Liver (tissue), 9 donors: ENCODE data around the gene MAP3K20. TPM values are rescaled to one million over a fixed set of nuclear protein-coding genes. Genes with fewer than 3 reads are reported as not detected.

Experiments used
- DNase-seq: peaks from one replicate; pipeline ENCODE4 v3.0.0-alpha.2; 2017; ENCODE audit warnings: low spot score
- H3K27ac ChIP-seq, 2 donors: one replicate each; pipeline ENCODE4 v1.7.0; 2013; ENCODE audit warnings: inconsistent platforms in 2 of 2, low read length in 2 of 2, control low read depth in 1 of 2, low read depth in 1 of 2, mild to moderate bottlenecking in 1 of 2
- H3K27me3 ChIP-seq, 4 donors: one replicate each; pipeline versions ENCODE4 v1.6.1 to v1.7.0; 2013; ENCODE audit warnings: low read length in 3 of 4, inconsistent platforms in 1 of 4, mild to moderate bottlenecking in 1 of 4, moderate library complexity in 1 of 4; ENCODE audit not compliant: control insufficient read depth in 4 of 4, insufficient read depth in 4 of 4
- H3K36me3 ChIP-seq, 4 donors: one replicate each; pipeline versions ENCODE4 v1.6.1 to v1.7.0; 2013; ENCODE audit warnings: low read length in 3 of 4, mild to moderate bottlenecking in 3 of 4, low read depth in 1 of 4, moderate library complexity in 1 of 4; ENCODE audit not compliant: control insufficient read depth in 4 of 4, insufficient read depth in 3 of 4
- H3K4me1 ChIP-seq, 4 donors: one replicate each; pipeline versions ENCODE4 v1.6.1 to v1.7.0; 2013; ENCODE audit warnings: low read length in 3 of 4, mild to moderate bottlenecking in 3 of 4, moderate library complexity in 1 of 4; ENCODE audit not compliant: control insufficient read depth in 4 of 4, insufficient read depth in 4 of 4
- H3K4me3 ChIP-seq, 3 donors: one replicate each; pipeline versions ENCODE4 v1.6.1 to v1.7.0; 2013; ENCODE audit warnings: low read length in 3 of 3, control low read depth in 1 of 3, low read depth in 1 of 3, mild to moderate bottlenecking in 1 of 3
- H3K9ac ChIP-seq, 2 donors: one replicate each; pipeline ENCODE4 v1.7.0; 2013; ENCODE audit warnings: low read length in 2 of 2, mild to moderate bottlenecking in 2 of 2, moderate library complexity in 2 of 2, control low read depth in 1 of 2, low read depth in 1 of 2
- H3K9me3 ChIP-seq, 4 donors: one replicate each; pipeline versions ENCODE4 v1.6.1 to v1.7.0; 2013; ENCODE audit warnings: low read length in 3 of 4; ENCODE audit not compliant: control insufficient read depth in 4 of 4
- ATF3 ChIP-seq: IDR thresholded peaks from 2 replicates; pipeline ENCODE4 v1.6.1; 2016; ENCODE audit warnings: antibody characterized with exemption
- CTCF ChIP-seq: fragments of 150-350 bp; IDR thresholded peaks from 2 replicates; pipeline ENCODE4 v1.5.1; 2017; ENCODE audit warnings: improper control_type of control experiment, low read depth, low read length; ENCODE audit not compliant: missing input control
- EGR1 ChIP-seq, 2 donors: IDR thresholded peaks; 2 replicates each; pipeline ENCODE4 v1.6.1; 2016 to 2018; ENCODE audit warnings: antibody characterized with exemption in 2 of 2, low read depth in 2 of 2
- FOXA1 ChIP-seq: IDR thresholded peaks from 2 replicates; pipeline ENCODE4 v1.6.1; 2016; ENCODE audit warnings: antibody characterized with exemption
- FOXA2 ChIP-seq: IDR thresholded peaks from 2 replicates; pipeline ENCODE4 v1.6.1; 2016; ENCODE audit warnings: antibody characterized with exemption
- GABPA ChIP-seq, 2 donors: IDR thresholded peaks in 1 of 2; conservative IDR thresholded peaks in 1 of 2; 2 replicates each; pipeline ENCODE4 v1.6.1; 2016; ENCODE audit warnings: antibody characterized with exemption in 2 of 2, mild to moderate bottlenecking in 1 of 2, moderate library complexity in 1 of 2
- HNF4A ChIP-seq, 2 donors: conservative IDR thresholded peaks; 2 replicates each; pipeline ENCODE4 v1.6.1; 2016; ENCODE audit warnings: antibody characterized with exemption in 2 of 2, mild to moderate bottlenecking in 2 of 2
- HNF4G ChIP-seq: IDR thresholded peaks from 2 replicates; pipeline ENCODE4 v1.6.1; 2016; ENCODE audit warnings: antibody characterized with exemption
- JUND ChIP-seq, 2 donors: IDR thresholded peaks; 2 replicates each; pipeline ENCODE4 v1.6.1; 2016; ENCODE audit warnings: antibody characterized with exemption in 2 of 2
- MAX ChIP-seq: IDR thresholded peaks from 2 replicates; pipeline ENCODE4 v1.6.1; 2016; ENCODE audit warnings: antibody characterized with exemption
- NR2F2 ChIP-seq: IDR thresholded peaks from 2 replicates; pipeline ENCODE4 v1.6.1; 2016; ENCODE audit warnings: antibody characterized with exemption
- RAD21 ChIP-seq, 2 donors: IDR thresholded peaks; 2 replicates each; pipeline ENCODE4 v1.6.1; 2016; ENCODE audit warnings: antibody characterized with exemption in 2 of 2, mild to moderate bottlenecking in 2 of 2
- REST ChIP-seq: IDR thresholded peaks from 2 replicates; pipeline ENCODE4 v1.6.1; 2016; ENCODE audit warnings: antibody characterized with exemption, mild to moderate bottlenecking
- RXRA ChIP-seq, 2 donors: IDR thresholded peaks; 2 replicates each; pipeline ENCODE4 v1.6.1; 2017 to 2018; ENCODE audit warnings: antibody characterized with exemption in 2 of 2, mild to moderate bottlenecking in 1 of 2
- SP1 ChIP-seq: IDR thresholded peaks from 2 replicates; pipeline ENCODE4 v1.6.1; 2018; ENCODE audit warnings: antibody characterized with exemption, mild to moderate bottlenecking
- TAF1 ChIP-seq: conservative IDR thresholded peaks from 2 replicates; pipeline ENCODE4 v1.6.1; 2016; ENCODE audit warnings: antibody characterized with exemption, mild to moderate bottlenecking
- YY1 ChIP-seq: IDR thresholded peaks from 2 replicates; pipeline ENCODE4 v1.6.1; 2016; ENCODE audit warnings: antibody characterized with exemption, mild to moderate bottlenecking
- ZBTB33 ChIP-seq: IDR thresholded peaks from 2 replicates; pipeline ENCODE4 v1.6.1; 2016; ENCODE audit warnings: antibody characterized with exemption
- WGBS: extraction: QIAGEN DNeasy Blood & Tissue Kit; methylation state at CpG from one replicate; pipeline ENCODE4 v1.1.7; 2013; 5-methylcytosine and 5-hydroxymethylcytosine counted together
- polyA plus RNA-seq, 2 donors: library from polyadenylated mRNA; stranded (reverse) in 1 of 2; unstranded in 1 of 2; fragments of 200-250 nt in 1 of 2; fragments of >200 nt in 1 of 2; fragmentation: Nextera tagmentation in 1 of 2; extraction: Ambion mirVana in 1 of 2; gene quantifications; one replicate each; pipeline versions ENCODE4 v1.2.1 to v1.2.3, GENCODE V29; 2013 to 2015
- total RNA-seq, 2 donors: library from RNA; depleted of rRNA; stranded (reverse); fragments of >200 nt; gene quantifications; one replicate each; pipeline ENCODE4 v1.2.3, GENCODE V29; 2014
- donor health status: healthy.
- donor health status: healthy.
- donor health status: healthy.
- donor health status: healthy.
- donor health status: healthy.

The MAP3K20 gene
- total and polyA plus RNA-seq, 4 donors, result 9.1 to 22.6 (median 14.9) TPM

- H3K27ac ChIP-seq, result peak overlapping the region; percentile 55 to 74
- peak overlapping the region in 1 of 2 donors; percentile 68 for H3K9ac ChIP-seq
- WGBS, result 60% methylated on average over 8 of the region's 8 CpGs
Observed at GRCh38 chr2:173043476-173043875, 32.2 kb upstream of the MAP3K20 start.

More at GRCh38 chr2:173043476-173043875, 32.2 kb upstream of the MAP3K20 start:
- DNase-seq, result no peak
- Histone ChIP-seq H3K4me3 (no peak overlapping the region), H3K36me3 (no peaks in the 10 kb centered on the region), H3K4me1 (peaks cover 0 to 6% (median 2%) of the 10 kb centered on the region in 4 donors), H3K9me3 (no peaks in the 10 kb centered on the region), H3K27me3 (no peaks in the 10 kb centered on the region)
- TF ChIP-seq HNF4A (conservative IDR thresholded peaks at IDR 0.05) (peak; percentile 22 to 62), SP1 (peak; percentile 45), HNF4G (no peak), FOXA1 (no peak), REST (no peak), ZBTB33 (no peak), ATF3 (no peak), NR2F2 (no peak), FOXA2 (no peak), YY1 (no peak), EGR1 (IDR thresholded peaks at IDR 0.05; ENCODE audit: low read depth in 2 of 2) (no peak), CTCF (no peak), JUND (IDR thresholded peaks at IDR 0.05) (peak in 1 of 2 donors; percentile 17), GABPA (IDR thresholded peaks at IDR 0.05 in 1 of 2, conservative IDR thresholded peaks at IDR 0.05 in 1 of 2) (no peak), MAX (no peak), RXRA (IDR thresholded peaks at IDR 0.05) (peak; percentile 6 to 14), TAF1 (no peak), RAD21 (IDR thresholded peaks at IDR 0.05) (peak in 1 of 2 donors; percentile 21)
